Stimulated activated naive CD4-positive, alpha-beta T cell treated with Interleukin-2 at 50 U/mL for 16 hours (primary cell): ENCODE measurements around the gene MFSD2A.
"Not testable (repeated sequence)": the region's sequence is repeated elsewhere in the genome, so short reads cannot be mapped to it uniquely, and the experiment has no call there.

ENCODE experiments used
- DNase-seq: peaks from one replicate; lab custom pipeline; 2025; lab: John Stamatoyannopoulos, UW

Gene MFSD2A

DNA sequence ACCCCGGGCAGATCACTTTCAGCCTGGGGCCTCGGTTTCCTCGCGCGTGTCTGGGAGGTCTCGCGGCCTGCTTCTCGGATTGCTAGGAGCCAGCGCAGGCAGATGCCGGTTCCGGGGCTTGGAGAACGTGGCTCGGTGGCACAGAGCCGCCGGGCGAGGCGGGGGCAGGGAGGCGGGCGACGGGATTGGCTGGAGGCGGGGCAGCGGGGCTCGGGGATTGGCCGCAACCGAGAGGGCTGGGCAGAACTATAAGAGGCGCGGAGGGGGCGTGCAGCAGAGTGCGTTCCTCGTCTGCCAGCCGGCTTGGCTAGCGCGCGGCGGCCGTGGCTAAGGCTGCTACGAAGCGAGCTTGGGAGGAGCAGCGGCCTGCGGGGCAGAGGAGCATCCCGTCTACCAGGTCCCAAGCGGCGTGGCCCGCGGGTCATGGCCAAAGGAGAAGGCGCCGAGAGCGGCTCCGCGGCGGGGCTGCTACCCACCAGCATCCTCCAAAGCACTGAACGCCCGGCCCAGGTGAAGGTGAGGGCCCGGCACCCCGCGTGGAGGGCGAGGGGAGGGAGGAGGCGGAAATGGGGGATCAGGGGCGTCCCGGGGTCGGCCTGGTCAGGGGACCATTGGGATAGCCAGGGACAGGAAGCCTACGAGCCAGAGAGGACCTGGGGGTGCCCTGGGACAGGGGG is at the start of gene MFSD2A:
Gene MFSD2A, plus strand, starts transcription at position 276 of the 677 bp plus-strand sequence. Its CDS starts 148 bp downstream, at position 424.
- DNase-seq, result peak; percentile 93

DNA sequence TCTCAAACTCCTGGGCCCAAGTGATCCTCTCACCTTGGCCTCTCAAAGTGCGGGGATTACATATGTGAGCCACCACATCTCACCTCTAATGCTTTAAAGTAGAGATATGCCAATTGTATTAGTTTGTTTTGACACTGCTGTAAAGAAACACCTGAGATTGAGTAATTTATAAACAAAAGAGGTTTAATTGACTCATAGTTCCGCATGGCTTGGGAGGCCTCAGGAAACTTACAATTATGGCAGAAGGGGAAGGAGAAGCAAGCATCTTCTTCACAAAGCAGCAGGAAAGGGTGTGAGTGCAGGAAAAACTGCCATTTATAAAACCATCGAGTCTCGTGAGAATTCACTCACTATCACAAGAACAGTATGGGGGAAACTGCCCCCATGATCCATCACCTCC is 49.8 kb upstream of the MFSD2A start:
- no peak for DNase-seq

DNA sequence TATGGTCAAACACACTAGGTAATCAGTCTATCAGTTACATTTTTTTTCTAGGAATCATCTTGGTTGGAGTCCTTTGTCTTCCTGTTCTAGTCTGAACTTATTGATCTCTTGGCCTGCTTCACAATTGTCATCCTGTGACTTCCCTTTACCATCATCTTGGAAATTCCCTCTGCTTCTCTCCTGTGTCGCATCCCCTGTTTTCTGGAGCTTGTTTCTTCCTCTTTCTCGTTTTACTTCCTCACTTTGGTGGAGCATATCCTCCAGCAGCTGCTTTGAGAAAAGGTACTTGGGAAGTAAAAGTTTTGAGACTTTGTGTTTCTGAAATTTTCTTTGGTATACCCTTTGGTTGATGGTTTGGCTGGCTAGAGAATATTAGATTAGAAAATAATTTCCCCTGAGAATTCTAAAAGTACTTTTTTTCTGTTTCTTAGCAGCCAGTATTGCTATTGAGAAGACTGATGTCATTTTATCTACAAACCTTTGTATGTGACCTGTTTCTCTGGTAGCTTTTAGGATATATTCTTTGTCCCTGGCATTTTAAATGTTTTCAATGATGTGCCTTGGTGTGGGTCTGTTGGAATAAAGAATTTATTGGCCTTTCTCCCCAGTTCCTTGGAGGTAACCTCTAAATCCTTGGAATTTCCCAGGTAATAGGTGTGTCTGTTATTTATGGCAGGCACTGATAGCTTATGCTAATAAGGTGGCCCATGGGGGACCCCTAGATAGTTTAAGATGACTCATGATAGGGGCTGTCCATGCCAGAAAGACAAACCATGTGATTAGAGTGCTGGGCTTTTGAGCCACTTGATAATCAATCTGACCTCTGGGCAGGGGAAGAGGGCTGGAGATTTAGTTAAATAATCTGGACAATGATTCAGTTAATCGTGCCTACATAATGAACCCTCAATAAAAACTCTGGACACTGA is 47.2 kb upstream of the MFSD2A start:
- no peak for DNase-seq

DNA sequence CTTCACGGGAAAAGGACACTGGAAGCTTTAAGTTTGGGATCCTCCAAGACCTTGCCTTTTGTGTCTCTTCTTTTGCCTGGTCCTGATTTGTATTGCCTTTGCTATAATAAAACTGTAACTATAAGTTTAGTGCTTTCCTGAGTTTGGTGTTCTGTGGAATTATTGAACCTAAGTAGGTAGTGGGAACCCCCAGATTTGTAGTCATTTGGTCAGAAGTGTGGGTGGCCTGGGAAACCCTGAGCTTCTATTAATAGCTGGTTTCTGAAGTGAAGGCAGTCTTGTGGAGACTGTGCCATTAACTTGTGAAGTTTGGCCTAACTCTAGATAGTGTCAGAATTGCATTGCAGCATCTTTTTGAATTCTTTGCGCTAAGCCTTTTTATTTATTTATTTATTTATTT is 46.4 kb upstream of the MFSD2A start:
- DNase-seq, result no peak

DNA sequence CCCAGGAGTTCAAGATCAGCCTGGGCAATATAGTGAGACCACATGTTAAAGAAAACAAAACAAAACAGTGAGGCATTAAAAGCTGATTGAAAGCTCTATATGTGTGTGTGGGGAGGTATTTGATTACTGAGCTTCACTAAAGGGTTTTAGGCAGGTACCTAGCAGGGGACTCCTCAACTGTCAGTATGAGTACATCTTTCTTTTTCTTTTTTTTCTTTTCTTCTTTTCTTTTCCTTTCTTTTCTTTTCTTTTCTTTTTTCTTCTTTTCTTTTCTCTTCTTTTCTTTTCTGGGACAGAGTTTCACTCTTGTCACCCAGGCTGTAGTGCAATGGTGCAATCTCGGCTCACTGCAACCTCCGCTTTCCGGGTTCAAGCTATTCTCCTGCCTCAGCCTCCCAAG is 44.7 kb upstream of the MFSD2A start:
- DNase-seq, result no peak

DNA sequence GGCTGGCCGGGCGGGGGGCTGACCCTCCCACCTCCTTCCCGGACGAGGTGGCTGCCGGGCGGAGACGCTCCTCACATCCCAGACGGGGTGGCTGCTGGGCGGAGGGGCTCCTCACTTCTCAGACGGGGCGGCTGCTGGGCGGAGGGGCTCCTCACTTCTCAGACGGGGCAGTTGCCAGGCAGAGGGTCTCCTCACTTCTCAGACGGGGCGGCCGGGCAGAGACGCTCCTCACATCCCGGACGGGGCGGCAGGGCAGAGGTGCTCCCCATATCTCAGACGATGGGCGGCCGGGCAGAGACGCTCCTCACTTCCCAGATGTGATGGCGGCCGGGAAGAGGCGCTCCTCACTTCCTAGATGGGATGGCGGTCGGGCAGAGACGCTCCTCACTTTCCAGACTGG is 41.8 kb upstream of the MFSD2A start:
- not testable (repeated sequence) for DNase-seq

DNA sequence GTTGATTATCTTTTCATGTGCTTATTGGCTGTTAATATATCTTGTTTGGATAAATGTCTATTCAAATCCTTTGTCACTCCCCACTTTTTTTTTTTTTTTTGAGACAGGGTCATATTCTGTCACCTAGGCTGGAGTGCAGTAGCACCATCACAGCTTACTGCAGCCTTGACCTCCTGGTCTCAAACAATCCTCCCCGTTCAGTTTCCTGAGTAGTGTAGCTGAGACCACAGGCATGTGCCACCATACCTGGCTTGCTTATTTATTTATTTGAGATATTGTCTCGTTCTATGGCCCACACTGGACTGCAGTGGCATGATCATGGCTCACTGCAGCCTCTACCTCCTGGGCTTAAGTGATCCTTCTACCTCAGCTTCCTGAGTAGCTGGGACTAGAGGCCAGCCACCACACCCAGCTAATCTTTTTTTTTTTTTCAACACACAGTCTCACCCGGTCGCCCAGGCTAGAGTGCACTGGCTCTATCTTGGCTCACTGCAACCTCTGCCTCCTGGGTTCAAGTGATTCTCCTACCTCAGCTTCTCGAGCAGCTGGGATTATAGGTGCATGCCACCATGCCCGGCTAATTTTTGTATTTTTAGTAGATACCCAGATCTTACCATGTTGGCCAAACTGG is 39.3 kb upstream of the MFSD2A start:
- DNase-seq, result no peak

DNA sequence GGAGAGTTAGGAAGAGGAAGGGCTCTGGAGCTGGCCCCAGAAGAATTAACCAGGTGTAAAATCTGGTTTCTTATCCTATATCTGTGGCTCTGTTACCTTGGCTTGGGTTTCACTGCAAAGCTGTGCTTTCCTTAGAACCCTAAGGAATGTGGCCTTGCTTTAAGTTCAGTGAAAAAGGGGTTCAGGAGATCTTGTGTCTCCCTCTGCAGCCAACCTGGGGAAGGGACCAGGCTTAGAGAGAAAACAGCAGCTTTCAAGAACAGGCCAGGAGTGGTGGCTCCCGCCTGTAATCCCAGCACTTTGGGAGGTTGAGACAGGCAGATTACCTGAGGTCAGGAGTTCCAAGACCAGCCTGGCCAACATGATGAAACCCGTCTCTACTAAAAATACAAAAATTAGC is 37.1 kb upstream of the MFSD2A start:
- DNase-seq, result no peak

DNA sequence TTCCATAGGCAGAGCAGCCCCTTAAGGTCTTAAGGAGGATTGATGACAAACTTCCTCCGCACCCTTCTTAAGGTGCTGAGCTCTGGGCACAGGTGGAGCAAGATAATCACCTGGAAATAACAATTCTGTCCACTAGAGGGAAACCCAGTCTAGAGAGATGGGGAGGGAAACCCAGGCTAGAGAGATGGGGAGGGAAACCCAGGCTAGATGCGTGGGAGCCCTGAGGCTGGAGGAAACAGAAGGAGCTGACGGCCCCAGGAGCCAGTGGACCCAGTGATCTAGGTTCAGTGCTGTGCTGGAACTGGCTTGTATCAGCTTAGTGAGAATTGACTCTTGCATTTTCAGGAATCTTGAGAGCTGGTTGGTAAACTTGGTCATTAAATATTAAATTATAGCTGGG is 35.4 kb upstream of the MFSD2A start:
- DNase-seq, result peak; percentile 34

DNA sequence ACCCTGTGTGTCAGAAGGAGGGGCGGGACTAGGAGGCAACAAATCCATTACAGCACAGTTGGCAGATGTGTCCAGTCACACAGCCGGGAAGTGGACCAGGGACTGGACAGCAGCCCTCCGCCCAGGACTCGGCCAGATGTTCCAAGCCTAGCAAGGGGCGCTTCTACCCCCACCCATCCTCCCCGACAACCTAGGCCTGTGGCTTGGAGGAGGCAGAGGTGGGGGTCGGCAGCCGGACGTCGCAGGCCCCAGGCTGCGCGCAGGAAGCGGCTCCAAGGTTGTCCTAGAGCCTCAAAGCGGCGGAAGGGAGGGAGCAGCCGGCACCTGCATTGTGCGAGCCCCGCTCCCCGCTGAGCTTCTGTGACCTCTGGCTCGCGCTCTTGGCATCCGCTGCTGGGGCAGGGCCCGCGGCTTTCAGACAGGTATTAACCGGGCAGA is 32.7 kb upstream of the MFSD2A start:
- DNase-seq, result no peak

DNA sequence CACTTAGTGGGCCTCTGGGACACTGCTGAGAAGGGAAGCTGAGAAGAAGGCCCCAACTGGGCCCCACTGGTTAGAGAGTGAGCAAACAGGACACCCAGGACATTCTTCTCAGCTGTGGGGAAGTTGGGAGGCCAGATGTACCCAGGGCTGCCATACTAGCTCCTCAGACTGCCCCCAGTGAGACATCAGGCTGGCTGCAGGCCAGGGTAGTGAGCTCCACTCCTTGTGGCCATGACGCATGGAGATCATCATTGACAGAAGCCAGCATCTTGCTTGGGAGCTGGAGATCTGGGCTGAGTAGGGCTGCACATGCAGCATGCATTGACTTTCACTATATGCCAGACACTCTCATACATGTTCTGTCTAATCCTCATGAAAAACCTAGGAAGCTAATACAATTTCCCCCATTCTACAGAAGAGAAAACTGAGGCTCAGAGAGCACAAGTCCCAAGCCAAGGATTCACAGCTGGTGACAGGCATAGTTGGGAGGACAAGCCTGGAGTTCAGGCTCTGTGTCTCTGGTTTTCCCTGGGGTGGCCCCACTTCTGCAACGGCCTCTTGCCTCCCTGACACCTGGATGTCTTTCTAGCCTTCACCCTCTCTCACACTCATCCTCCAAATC is 29.1 kb upstream of the MFSD2A start:
- no peak for DNase-seq

DNA sequence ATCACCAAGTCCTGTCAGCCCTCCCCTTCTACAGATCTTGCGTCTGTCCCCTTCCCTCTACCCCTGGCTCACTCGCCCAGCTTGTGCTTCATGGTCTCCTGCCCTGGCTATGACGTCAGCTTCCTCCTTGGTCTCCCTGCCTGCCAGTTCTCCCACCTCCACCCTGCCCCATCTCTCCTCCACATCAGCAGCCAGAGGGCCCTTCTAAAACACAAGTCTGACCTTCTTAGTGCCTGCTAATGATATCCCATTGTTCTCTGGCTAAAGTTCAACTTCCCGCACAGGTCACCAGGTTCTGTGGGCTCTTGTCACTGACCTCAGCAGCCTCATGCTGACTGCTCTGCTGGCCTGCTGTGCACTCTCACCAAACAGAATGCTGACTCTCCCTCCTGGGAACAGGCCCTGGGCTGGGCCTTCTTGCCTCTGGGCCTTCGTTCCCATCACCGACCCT is 28.6 kb upstream of the MFSD2A start:
- no peak for DNase-seq

DNA sequence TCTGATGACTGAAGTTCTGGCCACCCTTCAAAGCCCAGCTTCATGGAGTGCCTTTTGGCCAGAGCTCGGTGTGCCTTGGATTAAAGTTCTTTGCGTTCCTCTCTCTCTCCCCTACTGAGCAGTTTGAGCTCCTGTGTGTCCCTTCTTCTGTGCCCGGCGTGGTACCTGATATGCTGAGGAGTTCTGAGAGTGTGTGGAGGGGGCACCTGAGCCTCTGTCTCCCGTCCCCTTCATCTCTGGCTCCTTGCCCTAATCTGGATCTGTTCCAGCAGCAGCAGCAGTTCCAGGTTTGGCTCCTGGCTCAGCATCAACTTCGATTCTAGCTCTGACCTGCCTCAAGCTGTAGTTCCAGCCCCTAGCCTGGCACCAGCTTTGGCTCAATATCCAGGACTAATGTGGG is 28.1 kb upstream of the MFSD2A start:
- no peak for DNase-seq

DNA sequence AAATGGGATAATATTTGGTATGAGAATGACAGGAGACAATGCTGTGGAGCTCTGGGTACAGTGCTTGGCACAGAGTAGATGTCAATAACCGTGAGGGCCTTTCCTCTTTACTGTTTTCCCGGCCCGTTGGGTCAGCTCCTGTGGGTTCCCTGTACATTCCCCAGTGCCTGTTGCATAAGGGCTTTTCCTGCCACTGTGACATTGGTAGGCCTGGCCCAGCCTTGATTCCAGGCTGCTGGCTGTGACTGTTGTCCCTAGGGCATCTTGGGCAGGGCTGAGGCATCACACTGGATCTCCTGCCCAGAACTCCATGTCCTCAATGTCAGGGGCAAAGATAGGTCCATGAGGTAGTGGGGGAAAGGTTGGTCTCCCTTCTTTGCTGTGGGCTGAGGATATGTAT is 27.4 kb upstream of the MFSD2A start:
- no peak for DNase-seq

DNA sequence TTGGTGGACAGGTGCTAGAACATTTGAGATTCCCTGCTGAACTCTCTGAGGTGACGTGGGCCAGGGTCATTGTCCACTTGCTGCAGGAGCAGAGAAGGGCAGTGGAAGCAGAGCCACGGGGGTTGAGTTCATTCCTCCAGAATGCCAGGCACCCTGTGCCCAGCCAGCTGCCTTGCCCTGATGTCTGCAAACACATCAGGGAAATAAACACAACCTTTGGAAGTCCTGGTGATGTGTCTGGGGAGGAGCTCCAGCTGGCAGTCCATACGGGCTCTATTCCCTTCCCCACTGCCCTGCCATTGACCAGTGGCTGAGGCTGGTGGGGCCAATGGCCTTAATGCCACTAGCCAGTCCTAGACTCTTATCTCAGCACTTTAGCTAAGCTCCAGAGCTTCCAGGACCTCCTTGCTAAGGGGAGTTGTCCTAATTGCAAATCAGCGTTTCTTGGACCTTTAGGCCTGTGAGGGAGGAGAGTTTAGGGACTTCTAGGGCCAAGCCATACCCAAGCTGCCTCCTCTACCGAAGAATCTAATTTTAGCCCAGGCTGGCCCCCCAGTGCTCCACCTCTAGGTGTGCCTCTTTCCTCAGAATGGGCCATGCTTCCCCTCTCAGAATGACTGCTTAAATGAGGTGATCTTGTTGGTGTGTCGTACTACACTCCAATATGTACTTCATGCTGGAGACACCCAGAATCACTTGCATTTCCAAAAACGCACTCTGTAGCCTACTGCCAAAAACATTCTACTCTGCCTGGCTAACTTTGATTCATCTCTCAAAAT is 25.9 kb upstream of the MFSD2A start:
- DNase-seq, result no peak

DNA sequence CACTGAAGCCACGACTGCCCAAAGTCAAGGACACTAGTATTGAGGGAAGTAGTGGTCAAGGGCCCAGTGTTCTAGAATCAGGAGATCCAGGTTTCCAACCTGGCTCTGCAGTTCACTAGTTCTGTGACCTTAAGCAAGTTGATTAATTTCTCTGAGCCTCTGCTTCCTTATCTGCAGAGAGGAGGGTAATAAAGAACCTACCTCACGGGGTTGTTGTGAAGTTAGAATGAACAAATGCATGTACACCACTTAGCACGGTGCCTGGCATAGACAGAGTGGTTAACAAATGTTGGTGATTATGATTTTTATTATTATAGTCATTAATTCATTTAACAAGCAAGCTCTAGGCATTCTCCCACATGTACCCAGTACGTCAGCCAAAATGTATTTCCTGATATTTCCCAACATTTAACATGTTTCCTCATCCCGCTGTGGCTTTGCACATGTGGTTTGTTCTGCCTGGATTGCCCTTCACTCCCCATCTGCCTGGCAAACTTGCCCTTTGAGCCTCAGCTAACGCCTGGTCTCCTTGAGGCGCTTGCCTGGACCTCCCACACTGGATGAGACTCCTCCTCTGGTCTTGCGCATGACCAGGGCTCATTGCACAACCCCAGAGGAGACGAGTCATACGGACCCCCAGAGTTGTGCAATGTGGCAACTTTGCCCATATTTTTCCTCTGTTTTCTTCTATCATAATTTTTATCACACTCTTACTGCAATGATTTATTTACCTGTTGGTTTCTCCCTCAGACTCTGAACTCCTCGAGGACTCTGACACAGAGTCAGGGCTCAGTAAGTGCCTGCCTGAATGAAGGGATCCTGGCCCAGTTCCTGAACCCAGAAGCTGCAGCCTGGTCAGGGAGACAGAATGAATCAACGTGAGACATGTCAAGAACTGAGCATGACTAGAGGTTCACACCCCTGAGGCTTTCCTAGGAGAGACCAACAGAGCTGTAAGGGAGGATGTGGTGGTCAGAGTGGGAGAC is 20.7 kb upstream of the MFSD2A start:
- DNase-seq, result no peak

DNA sequence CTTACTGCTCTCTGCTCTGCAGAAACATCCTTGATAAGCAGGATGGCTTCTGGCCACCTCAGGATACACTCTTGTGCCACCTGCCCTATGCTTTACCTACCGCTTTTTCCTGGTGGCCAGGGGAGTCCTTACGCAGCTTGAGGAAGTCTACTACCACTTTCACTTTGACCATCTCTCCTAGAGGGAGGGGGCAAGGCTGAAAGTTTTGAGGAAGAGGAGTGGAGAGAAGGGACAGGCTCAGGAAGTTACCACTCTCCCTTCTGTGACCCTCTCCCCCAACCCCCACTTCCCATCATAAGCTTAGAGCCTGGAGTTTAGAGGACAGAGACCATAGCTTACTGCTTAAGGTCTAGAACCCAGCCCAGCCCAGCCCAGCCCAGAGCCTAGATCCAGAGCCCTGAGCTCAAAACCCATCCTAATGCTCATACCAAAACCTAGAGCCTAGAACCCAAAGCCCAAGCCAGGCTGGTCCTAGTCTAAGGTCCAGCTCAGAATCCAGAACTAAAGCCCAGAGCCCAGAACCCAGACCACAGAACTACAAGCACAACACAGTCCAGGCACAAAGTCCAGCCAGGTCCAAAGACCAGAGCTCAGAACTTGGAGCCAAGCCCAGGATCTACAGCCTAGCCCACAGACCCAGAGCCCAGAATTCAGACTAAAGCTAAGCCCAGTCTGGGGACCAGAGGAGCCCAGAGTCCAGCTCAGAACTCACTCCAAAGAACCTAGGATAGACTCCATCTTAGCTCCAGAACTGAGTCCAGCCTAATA is 18.0 kb upstream of the MFSD2A start:
- DNase-seq, result no peak

DNA sequence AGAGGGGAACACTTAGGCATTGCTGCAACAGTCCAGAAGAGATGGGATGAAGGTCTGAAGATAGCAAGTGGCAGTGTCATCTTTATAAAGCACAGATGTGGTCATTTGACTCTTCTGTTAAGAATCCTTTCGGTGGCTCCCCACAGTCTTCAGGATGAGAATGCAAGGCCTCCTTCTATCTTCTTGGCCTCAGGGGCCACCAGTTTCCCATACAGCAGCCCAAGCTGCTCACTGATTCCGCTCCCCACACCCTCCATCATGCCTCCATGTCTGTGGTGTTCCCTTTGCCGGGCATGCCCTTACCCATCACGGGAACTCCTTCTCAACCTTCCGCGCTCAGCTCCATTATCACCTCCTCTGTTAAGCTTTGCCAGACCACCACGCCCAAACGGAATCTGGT is 16.1 kb upstream of the MFSD2A start:
- DNase-seq, result no peak

DNA sequence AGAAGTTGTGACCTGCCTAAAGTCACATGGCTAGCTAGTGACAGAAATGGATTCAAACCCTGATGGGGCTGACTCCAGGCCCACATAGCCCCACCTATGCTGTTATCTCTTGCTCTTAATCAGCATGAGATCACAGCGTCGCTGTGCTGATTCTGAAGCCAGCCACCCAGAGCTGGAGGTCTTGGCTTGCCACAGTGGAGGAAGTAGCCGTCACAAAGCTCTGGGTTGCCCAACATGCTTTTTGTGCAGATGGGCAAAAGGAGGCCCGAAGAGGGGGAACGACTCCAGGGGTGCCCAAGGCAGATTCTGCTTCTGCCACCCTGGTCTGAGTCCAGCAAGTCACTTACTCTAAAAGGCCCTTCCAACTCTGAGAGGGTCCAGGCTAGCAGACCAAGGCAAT is 14.7 kb upstream of the MFSD2A start:
- no peak for DNase-seq
